GM12874 (cell line): ENCODE results near the gene BACH2.

Experiments used
- CTCF ChIP-seq: IDR thresholded peaks from 2 replicates; pipeline ENCODE4 v1.5.1; 2011; ENCODE audit warnings: low read depth, mild to moderate bottlenecking, control low read depth, low read length, moderate library complexity; ENCODE audit not compliant: insufficient read depth

The BACH2 gene

DNA sequence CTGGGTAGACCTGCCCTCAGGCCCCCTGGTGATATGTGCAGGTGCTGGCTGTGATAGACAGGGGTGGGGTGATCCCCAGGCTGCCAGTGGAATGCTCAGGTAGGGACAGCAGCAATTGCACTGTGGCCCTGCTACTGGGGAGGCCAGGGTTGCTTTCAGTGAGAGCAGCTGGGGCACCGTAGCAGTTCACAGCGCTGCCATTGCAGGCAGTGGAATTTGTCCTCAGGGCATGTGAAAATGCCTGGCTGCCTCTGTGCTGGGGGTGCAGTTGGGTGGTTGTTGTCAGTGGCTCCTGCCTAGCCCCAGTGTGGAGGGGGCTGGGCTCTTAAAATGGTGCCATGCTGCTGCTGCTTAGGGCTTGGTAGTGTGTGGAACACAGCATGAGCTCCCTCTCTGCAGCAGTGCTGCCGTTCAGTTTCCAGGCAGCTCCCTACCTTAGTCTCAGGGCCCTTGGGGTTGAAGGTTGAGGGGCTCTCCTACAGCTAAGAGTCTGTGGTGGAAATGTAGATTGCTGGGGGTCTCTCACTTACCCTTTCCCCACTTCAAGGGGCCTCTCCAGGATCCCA lies 378.8 kb downstream of the BACH2 start:
- no peak for TF ChIP-seq CTCF

DNA sequence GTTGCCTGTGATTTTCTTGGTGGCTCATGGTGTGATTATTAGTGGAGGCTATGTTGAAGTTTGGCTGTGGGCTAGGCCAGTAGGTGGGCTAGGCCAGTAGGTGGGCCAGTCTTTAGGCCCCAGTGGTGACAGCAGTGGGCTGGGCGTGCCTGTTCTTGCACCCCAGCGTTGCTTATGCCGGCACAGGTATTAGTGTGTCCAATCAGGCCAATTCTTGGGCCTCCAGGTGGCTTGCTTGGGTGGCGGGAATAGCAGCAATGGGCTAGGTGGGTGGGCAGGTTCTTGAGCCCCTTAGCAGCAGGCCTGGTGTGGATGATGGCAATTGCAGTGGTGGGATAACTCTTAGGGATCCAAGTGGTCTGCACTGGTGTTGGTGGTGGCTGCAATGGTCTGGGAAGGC lies 379.4 kb downstream of the BACH2 start:
- no peak for TF ChIP-seq CTCF

DNA sequence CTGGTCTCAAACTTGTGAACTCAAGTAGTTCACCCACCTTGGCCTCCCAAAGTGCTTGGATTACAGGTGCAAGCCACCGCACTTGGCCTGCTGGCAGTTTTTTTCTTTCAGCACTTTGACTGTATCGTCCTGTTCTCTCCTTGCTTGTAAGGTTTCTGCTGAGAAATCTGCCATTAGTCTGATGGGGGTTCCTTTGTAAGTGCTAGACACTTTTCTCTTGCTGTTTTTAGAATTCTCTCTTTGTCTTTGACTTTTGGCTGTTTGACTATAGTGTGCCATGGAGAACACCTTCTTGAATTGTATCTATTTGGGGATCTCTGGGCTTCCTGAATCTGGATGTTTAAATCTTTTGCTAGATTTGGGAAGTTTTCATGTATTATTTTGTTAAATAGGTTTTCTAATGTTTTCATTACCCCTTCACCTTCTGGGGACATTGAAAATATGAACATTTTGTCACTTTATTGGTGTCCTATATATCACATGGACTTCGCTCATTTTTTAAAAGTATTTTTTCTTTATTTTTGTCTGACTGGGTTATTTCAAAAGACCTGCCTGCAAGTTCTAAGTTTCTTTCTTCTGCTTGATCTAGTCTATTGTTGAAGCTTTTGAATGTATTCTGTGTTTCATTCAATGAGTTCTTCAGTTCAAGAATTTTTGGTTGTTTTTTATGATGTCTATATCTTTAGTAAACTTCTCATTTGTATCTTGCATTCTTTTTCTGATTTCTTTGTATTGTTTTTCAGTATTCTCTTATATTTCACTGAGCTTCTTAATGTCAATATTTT lies 380.3 kb downstream of the BACH2 start:
- no peak for TF ChIP-seq CTCF

- no peak for TF ChIP-seq CTCF
These were observed 385.8 kb downstream of the BACH2 start for GRCh38 chr6:89910902-89911240.

- no peak for TF ChIP-seq CTCF
These were observed 401.3 kb downstream of the BACH2 start for GRCh38 chr6:89895276-89895874.

DNA sequence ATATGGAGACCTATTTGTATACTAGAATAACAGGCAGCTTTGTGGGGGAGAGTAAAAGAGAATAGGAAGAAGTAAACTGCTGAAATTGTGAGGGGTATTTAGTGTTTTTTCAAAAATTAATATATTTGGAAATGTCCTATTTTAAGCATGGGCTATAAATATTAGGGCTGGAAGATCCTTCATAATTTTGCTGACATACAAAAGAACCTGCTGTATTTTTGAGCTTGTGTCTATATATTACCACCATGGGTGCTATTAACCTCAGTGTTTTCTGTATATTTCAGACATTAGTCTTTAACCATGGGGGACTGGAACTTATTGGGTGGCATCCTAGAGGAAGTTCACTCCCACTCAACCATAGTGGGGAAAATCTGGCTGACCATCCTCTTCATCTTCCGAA lies 402.5 kb downstream of the BACH2 start, which contains the start of gene GJA10:
Gene GJA10, plus strand, starts transcription at position 301 of the 400 bp plus-strand sequence. Its CDS starts 0 bp downstream, at position 301.
- TF ChIP-seq CTCF, result no peak

- TF ChIP-seq CTCF, result 0 out of 2 replicates have a peak, but pooled peaks have one; percentile 4
These were observed 404.1 kb downstream of the BACH2 start for GRCh38 chr6:89892577-89892976.
